WTC11 (cell line): ENCODE data around the gene SLC39A13. TPM values are rescaled to one million over a fixed set of nuclear protein-coding genes. Genes with fewer than 3 reads are reported as not detected.

Source experiments
- ATAC-seq: fragments of 200-7000 bp; cut with Tn5 transposase; 2 replicates; pipeline ENCODE4 v1.10.0; 2021; ENCODE audit warnings: mild to moderate bottlenecking, moderate library complexity
- CTCF ChIA-PET: fragments of 300-600 bp; sonication (Branson Sonifier 250); formaldehyde crosslinking; loops from one replicate; lab custom pipeline; 2021; ENCODE audit warnings: antibody characterized with exemption; lab: Charles Lee
- POLR2A ChIA-PET: fragments of 350-600 bp; sonication (Branson Sonifier 250); formaldehyde crosslinking; loops from one replicate; lab custom pipeline; 2021; ENCODE audit warnings: antibody characterized with exemption; lab: Charles Lee
- DNase-seq: peaks from one replicate; pipeline ENCODE4 v3.0.0; 2021; ENCODE audit warnings: low spot score
- H3K27ac Mint-ChIP-seq: 2 replicates; pipeline ENCODE4 v1.8.0; 2021; ENCODE audit warnings: mixed read lengths
- H3K27me3 Mint-ChIP-seq: 2 replicates; pipeline ENCODE4 v1.8.0; 2021; ENCODE audit warnings: low read depth, mild to moderate bottlenecking, moderate library complexity, mixed read lengths
- H3K36me3 Mint-ChIP-seq: 2 replicates; pipeline ENCODE4 v1.8.0; 2021; ENCODE audit warnings: mixed read lengths
- H3K4me1 Mint-ChIP-seq: 2 replicates; pipeline ENCODE4 v1.8.0; 2022; ENCODE audit warnings: mixed read lengths
- H3K4me3 Mint-ChIP-seq: 2 replicates; pipeline ENCODE4 v1.8.0; 2021; ENCODE audit warnings: mild to moderate bottlenecking, moderate library complexity, mixed read lengths
- H3K9me3 Mint-ChIP-seq: 2 replicates; pipeline ENCODE4 v1.8.0; 2021; ENCODE audit warnings: mixed read lengths
- CREB1 ChIP-seq: sonication (generic); formaldehyde crosslinking; IDR thresholded peaks from 2 replicates; pipeline ENCODE4 v1.8.0; 2023; ENCODE audit warnings: mild to moderate bottlenecking, missing genetic modification reagents
- E2F1 ChIP-seq: sonication (generic); formaldehyde crosslinking; IDR thresholded peaks from 2 replicates; pipeline ENCODE4 v1.8.0; 2022; ENCODE audit warnings: mild to moderate bottlenecking, missing genetic modification reagents
- E2F5 ChIP-seq: sonication (generic); formaldehyde crosslinking; IDR thresholded peaks from 2 replicates; pipeline ENCODE4 v1.8.1; 2022; ENCODE audit warnings: mild to moderate bottlenecking, moderate library complexity, missing genetic modification reagents
- FOXJ3 ChIP-seq: sonication (generic); formaldehyde crosslinking; IDR thresholded peaks from 2 replicates; pipeline ENCODE4 v1.9.0; 2021; ENCODE audit warnings: missing genetic modification reagents, mild to moderate bottlenecking, borderline replicate concordance
- FOXP1 ChIP-seq: sonication (generic); formaldehyde crosslinking; IDR thresholded peaks from 2 replicates; pipeline ENCODE4 v1.8.0; 2022; ENCODE audit warnings: missing genetic modification reagents, mild to moderate bottlenecking, moderate library complexity, borderline replicate concordance
- GABPB1 ChIP-seq: sonication (generic); formaldehyde crosslinking; IDR thresholded peaks from 2 replicates; pipeline ENCODE4 v1.8.1; 2023; ENCODE audit warnings: mild to moderate bottlenecking, missing genetic modification reagents
- JAZF1 ChIP-seq: fragments of 250-450 bp; sonication (Bioruptor Pico); IDR thresholded peaks from 2 replicates; pipeline ENCODE4 v1.9.0; 2021; ENCODE audit warnings: moderate library complexity, mild to moderate bottlenecking, inconsistent platforms
- MLX ChIP-seq: sonication (generic); formaldehyde crosslinking; IDR thresholded peaks from 2 replicates; pipeline ENCODE4 v1.8.1; 2023; ENCODE audit warnings: mild to moderate bottlenecking, missing genetic modification reagents, moderate library complexity
- NR2C2 ChIP-seq: sonication (generic); formaldehyde crosslinking; IDR thresholded peaks from 2 replicates; pipeline ENCODE4 v1.8.0; 2022; ENCODE audit warnings: mild to moderate bottlenecking, missing genetic modification reagents
- OVOL2 ChIP-seq: fragments of 250-450 bp; sonication (Bioruptor Pico); IDR thresholded peaks from 2 replicates; pipeline ENCODE4 v1.9.0; 2021; ENCODE audit warnings: mild to moderate bottlenecking, borderline replicate concordance
- PRRX2 ChIP-seq: fragments of 250-450 bp; sonication (Bioruptor Pico); IDR thresholded peaks from 2 replicates; pipeline ENCODE4 v1.8.0; 2021; ENCODE audit warnings: mild to moderate bottlenecking
- STAT6 ChIP-seq: sonication (generic); formaldehyde crosslinking; conservative IDR thresholded peaks from 2 replicates; pipeline ENCODE4 v1.8.1; 2023; ENCODE audit warnings: mild to moderate bottlenecking, low read depth, missing genetic modification reagents, moderate library complexity
- ZNF121 ChIP-seq: sonication (generic); formaldehyde crosslinking; IDR thresholded peaks from 2 replicates; pipeline ENCODE4 v1.8.0; 2023; ENCODE audit warnings: missing genetic modification reagents
- ZNF396 ChIP-seq: fragments of 250-450 bp; sonication (Bioruptor Pico); IDR thresholded peaks from 2 replicates; pipeline ENCODE4 v1.8.0; 2021; ENCODE audit warnings: mild to moderate bottlenecking, moderate library complexity, borderline replicate concordance
- ZNF423 ChIP-seq: fragments of 250-450 bp; sonication (Bioruptor Pico); IDR thresholded peaks from 2 replicates; pipeline ENCODE4 v2.1.2; 2022; ENCODE audit warnings: mild to moderate bottlenecking, moderate library complexity
- total RNA-seq: library from RNA; stranded (reverse); gene quantifications from 3 replicates; pipeline ENCODE4 v1.2.3, GENCODE V29; 2021
- TF ChIP-seq, protein P1 (sequence below): fragments of 200-600 bp; IDR thresholded peaks from 2 replicates; pipeline ENCODE4 v1.8.0; 2022; ENCODE audit warnings: antibody characterized with exemption

The SLC39A13 gene
- total RNA-seq, 1 experiment from 2014 or later: 38.2 TPM

DNA sequence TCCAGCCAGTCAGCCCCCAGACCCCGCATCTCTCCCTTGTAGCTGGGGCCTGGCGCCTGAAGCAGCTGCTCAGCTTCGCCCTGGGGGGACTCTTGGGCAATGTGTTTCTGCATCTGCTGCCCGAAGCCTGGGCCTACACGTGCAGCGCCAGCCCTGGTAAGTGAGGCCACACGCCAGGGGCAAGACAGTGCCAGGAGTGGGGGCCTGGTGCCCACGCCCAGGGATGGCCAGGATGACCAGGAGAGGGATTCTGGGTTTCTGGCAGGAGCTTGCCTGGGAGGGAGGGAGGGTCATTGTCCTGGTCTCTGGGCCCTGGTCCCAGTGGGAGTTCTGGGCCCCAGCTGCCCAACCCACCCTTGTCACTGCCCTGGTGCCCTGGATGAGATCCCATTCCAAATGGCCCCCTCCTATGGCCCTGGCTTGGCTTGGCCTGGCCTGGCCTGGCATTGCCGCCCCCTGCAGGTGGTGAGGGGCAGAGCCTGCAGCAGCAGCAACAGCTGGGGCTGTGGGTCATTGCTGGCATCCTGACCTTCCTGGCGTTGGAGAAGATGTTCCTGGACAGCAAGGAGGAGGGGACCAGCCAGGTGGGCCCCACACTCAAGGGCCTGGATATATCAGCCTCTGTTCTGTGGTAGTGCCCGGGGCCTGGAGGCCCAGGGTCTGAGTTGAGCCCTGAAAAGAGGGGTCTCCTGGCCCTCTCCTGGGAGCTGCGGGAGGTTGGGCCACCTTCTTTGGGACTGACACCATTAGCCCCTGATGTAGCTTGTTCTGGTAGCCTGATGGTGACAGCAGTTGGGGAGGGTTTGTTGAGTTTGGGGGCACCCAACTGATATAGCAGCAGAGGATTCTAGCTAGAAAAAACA lies 3.7 kb downstream of the SLC39A13 start:
- peak; percentile 35 for ATAC-seq
- H3K4me3 Mint-ChIP-seq: no peak overlapping the region
- H3K27me3 Mint-ChIP-seq: no peaks in the 10 kb centered on the region
- DNase-seq: peak; percentile 86
- H3K36me3 Mint-ChIP-seq: peaks cover 9% of the 10 kb centered on the region; the same call in 1 of the 2 replicates
- no peak for TF ChIP-seq ZNF396
- TF ChIP-seq, protein P1, sequence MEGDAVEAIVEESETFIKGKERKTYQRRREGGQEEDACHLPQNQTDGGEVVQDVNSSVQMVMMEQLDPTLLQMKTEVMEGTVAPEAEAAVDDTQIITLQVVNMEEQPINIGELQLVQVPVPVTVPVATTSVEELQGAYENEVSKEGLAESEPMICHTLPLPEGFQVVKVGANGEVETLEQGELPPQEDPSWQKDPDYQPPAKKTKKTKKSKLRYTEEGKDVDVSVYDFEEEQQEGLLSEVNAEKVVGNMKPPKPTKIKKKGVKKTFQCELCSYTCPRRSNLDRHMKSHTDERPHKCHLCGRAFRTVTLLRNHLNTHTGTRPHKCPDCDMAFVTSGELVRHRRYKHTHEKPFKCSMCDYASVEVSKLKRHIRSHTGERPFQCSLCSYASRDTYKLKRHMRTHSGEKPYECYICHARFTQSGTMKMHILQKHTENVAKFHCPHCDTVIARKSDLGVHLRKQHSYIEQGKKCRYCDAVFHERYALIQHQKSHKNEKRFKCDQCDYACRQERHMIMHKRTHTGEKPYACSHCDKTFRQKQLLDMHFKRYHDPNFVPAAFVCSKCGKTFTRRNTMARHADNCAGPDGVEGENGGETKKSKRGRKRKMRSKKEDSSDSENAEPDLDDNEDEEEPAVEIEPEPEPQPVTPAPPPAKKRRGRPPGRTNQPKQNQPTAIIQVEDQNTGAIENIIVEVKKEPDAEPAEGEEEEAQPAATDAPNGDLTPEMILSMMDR: peak; percentile 83
- no peak overlapping the region for H3K27ac Mint-ChIP-seq
- POLR2A ChIA-PET: interaction anchor here (0.6 to 1.1 kb wide), 2 partner anchors 15 to 40 kb away, joined by 5 read pairs; no protein-coding TSS in a partner anchor
- H3K4me1 Mint-ChIP-seq: peaks cover 10% of the 10 kb centered on the region
- CTCF ChIA-PET: interaction anchor here (0.5 to 3.0 kb wide), 33 partner anchors 9 to 388 kb away, joined by 3 to 26 read pairs (median 6); partner anchors contain the start of genes ACP2, C1QTNF4, NR1H3 and PSMC3
- H3K9me3 Mint-ChIP-seq: no peaks in the 10 kb centered on the region

DNA sequence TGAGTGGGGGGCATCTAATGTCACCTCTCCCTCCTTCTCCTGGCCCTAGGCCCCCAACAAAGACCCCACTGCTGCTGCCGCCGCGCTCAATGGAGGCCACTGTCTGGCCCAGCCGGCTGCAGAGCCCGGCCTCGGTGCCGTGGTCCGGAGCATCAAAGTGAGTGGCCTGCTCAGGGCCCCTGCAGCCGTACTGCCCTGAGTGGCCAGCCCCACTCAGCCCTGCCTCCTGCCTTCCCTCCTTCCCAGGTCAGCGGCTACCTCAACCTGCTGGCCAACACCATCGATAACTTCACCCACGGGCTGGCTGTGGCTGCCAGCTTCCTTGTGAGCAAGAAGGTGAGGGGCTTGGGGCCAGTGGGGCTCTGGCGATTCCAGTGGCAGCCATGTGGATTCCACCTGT lies 5.0 kb downstream of the SLC39A13 start:
- H3K27me3 Mint-ChIP-seq: no peaks in the 10 kb centered on the region
- no peak overlapping the region for H3K27ac Mint-ChIP-seq
- H3K4me3 Mint-ChIP-seq: no peak overlapping the region
- H3K4me1 Mint-ChIP-seq: peaks cover 4% of the 10 kb centered on the region
- ATAC-seq: no peak
- CTCF ChIA-PET: interaction anchor here (1.5 to 2.2 kb wide), 3 partner anchors 11 to 154 kb away, joined by 6 to 16 read pairs (median 7); no protein-coding TSS in a partner anchor
- TF ChIP-seq E2F5 (CRISPR knock-in tag): no peak
- H3K36me3 Mint-ChIP-seq: peaks cover 15% of the 10 kb centered on the region; the same call in 1 of the 2 replicates
- H3K9me3 Mint-ChIP-seq: no peaks in the 10 kb centered on the region
- POLR2A ChIA-PET: no interaction called here
- no peak for DNase-seq

GRCh38 chr11:47413908-47414684 lies 5.7 kb downstream of the SLC39A13 start:
- ATAC-seq: no peak
- no peak for TF ChIP-seq ZNF121 (CRISPR knock-in tag)
- ChIA-PET CTCF (no interaction called here), POLR2A (no interaction called here)
- Mint-ChIP-seq H3K9me3 (no peaks in the 10 kb centered on the region), H3K27ac (0 out of 2 replicates have a peak overlapping the region, but pooled peaks have one; percentile 23), H3K4me1 (peaks cover 2% of the 10 kb centered on the region), H3K4me3 (no peak overlapping the region), H3K36me3 (peaks cover 21% of the 10 kb centered on the region), H3K27me3 (no peaks in the 10 kb centered on the region)
- no peak for DNase-seq

DNA sequence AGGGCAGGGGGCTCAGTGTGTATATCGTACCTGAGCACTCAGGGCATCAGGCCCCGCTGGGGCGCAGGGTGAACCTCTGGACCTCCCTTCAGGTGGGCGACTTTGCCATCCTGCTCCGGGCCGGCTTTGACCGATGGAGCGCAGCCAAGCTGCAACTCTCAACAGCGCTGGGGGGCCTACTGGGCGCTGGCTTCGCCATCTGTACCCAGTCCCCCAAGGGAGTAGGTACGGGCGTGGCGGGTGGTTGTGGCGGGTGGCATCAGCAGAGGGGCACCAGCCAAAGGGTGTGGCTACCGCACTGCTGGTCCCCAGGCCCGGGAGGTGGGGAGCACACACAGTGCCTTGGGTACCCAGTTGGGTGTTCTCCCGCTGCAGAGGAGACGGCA lies 6.3 kb downstream of the SLC39A13 start:
- Mint-ChIP-seq H3K36me3 (peaks cover 26% of the 10 kb centered on the region), H3K4me1 (no peaks in the 10 kb centered on the region), H3K9me3 (no peaks in the 10 kb centered on the region), H3K4me3 (no peak overlapping the region), H3K27ac (no peak overlapping the region), H3K27me3 (no peaks in the 10 kb centered on the region)
- POLR2A ChIA-PET: no interaction called here
- DNase-seq (no peak), ATAC-seq (no peak)
- CTCF ChIA-PET: no interaction called here
- TF ChIP-seq ZNF423 (no peak), NR2C2 (CRISPR knock-in tag) (no peak), CREB1 (CRISPR knock-in tag) (no peak), STAT6 (CRISPR knock-in tag) (no peak), MLX (no peak), PRRX2 (CRISPR knock-in tag) (no peak), JAZF1 (CRISPR knock-in tag) (no peak), E2F1 (no peak), FOXP1 (CRISPR knock-in tag) (no peak), FOXJ3 (no peak), OVOL2 (no peak), GABPB1 (CRISPR knock-in tag) (no peak)
- TF ChIP-seq, protein P1: no peak
